ENCODE measurements around the gene ERMARD.

- TF ChIP-seq FOXM1 (IDR thresholded peaks at IDR 0.05; ENCODE audit: borderline replicate concordance) (no peak), ELF4 (IDR thresholded peaks at IDR 0.05) (no peak), NFRKB (IDR thresholded peaks at IDR 0.05) (no peak), SP1 (IDR thresholded peaks at IDR 0.05) (no peak), TARDBP (IDR thresholded peaks at IDR 0.05) (no peak), FOXA1 (IDR thresholded peaks at IDR 0.05) (no peak), SUZ12 (IDR thresholded peaks at IDR 0.05) (no peak)
These were observed 727 bp downstream of the ERMARD start for GRCh38 chr6:169752074-169752623.
